Stimulated activated effector memory CD8-positive, alpha-beta T cell treated with anti-CD3 and anti-CD28 coated beads, Interleukin-12 subunit alpha, Interleukin-12 subunit beta, amount 100 ng/mL, for 72 hours (primary cell): ENCODE results near the gene ZCWPW2.
A peak's percentile ranks its signal among the peaks of the same experiment; 100 is the strongest.

Experiments used
- ATAC-seq: fragments of 150-1000 bp; cut with Tn5 transposase; 2 replicates; pipeline ENCODE4 v1.10.0; 2021
- DNase-seq, 2 donors: peaks; one replicate each; pipeline ENCODE4 v3.0.0; 2021 to 2022; ENCODE audit warnings: low spot score in 2 of 2
- H3K27ac Mint-ChIP-seq: one replicate; pipeline ENCODE4 v1.8.0; 2022; ENCODE audit warnings: mild to moderate bottlenecking, mixed read lengths
- H3K36me3 Mint-ChIP-seq: one replicate; pipeline ENCODE4 v1.8.0; 2022; ENCODE audit warnings: mild to moderate bottlenecking, mixed read lengths
- H3K4me1 Mint-ChIP-seq: one replicate; pipeline ENCODE4 v1.8.0; 2022; ENCODE audit warnings: mixed read lengths
- H3K4me3 Mint-ChIP-seq: one replicate; pipeline ENCODE4 v1.8.0; 2022; ENCODE audit warnings: mild to moderate bottlenecking, mixed read lengths
- H3K9me3 Mint-ChIP-seq: one replicate; pipeline ENCODE4 v1.8.0; 2022; ENCODE audit warnings: mixed read lengths

The ZCWPW2 gene

GRCh38 chr3:28485164-28485563, 136.6 kb downstream of the ZCWPW2 start:
- no peaks in the 10 kb centered on the region for H3K36me3 Mint-ChIP-seq
- no peak overlapping the region for H3K27ac Mint-ChIP-seq
- no peaks in the 10 kb centered on the region for H3K4me1 Mint-ChIP-seq
- ATAC-seq, result no peak
- DNase-seq, result no peak
- no peak overlapping the region for H3K4me3 Mint-ChIP-seq
- peaks cover 12% of the 10 kb centered on the region for H3K9me3 Mint-ChIP-seq

GRCh38 chr3:28495301-28495700, 146.8 kb downstream of the ZCWPW2 start:
- Mint-ChIP-seq H3K9me3 (no peaks in the 10 kb centered on the region), H3K4me1 (no peaks in the 10 kb centered on the region), H3K27ac (no peak overlapping the region), H3K4me3 (no peak overlapping the region), H3K36me3 (no peaks in the 10 kb centered on the region)
- no peak for DNase-seq
- ATAC-seq, result no peak

GRCh38 chr3:28502397-28502937, 153.9 kb downstream of the ZCWPW2 start:
- no peak for ATAC-seq
- Mint-ChIP-seq H3K4me3 (no peak overlapping the region), H3K4me1 (no peaks in the 10 kb centered on the region), H3K36me3 (no peaks in the 10 kb centered on the region), H3K27ac (no peak overlapping the region), H3K9me3 (no peaks in the 10 kb centered on the region)
- no peak for DNase-seq

GRCh38 chr3:28504976-28505375, 156.5 kb downstream of the ZCWPW2 start:
- Mint-ChIP-seq H3K4me3 (no peak overlapping the region), H3K27ac (no peak overlapping the region), H3K9me3 (no peaks in the 10 kb centered on the region), H3K36me3 (no peaks in the 10 kb centered on the region), H3K4me1 (no peaks in the 10 kb centered on the region)
- DNase-seq, result no peak
- ATAC-seq, result no peak

GRCh38 chr3:28521663-28522062, 173.1 kb downstream of the ZCWPW2 start:
- ATAC-seq, result no peak
- H3K9me3 Mint-ChIP-seq, result no peaks in the 10 kb centered on the region
- no peak overlapping the region for H3K4me3 Mint-ChIP-seq
- H3K36me3 Mint-ChIP-seq, result no peaks in the 10 kb centered on the region
- no peak for DNase-seq
- H3K4me1 Mint-ChIP-seq, result no peaks in the 10 kb centered on the region
- no peak overlapping the region for H3K27ac Mint-ChIP-seq

- no peak overlapping the region for H3K4me3 Mint-ChIP-seq
- no peaks in the 10 kb centered on the region for H3K4me1 Mint-ChIP-seq
- H3K36me3 Mint-ChIP-seq, result no peaks in the 10 kb centered on the region
- DNase-seq, result no peak
- H3K27ac Mint-ChIP-seq, result no peak overlapping the region
- peaks cover 12% of the 10 kb centered on the region for H3K9me3 Mint-ChIP-seq
- ATAC-seq, result no peak
Measured at GRCh38 chr3:28542351-28542750, 193.8 kb downstream of the ZCWPW2 start.

- ATAC-seq (no peak), DNase-seq (no peak)
- no peaks in the 10 kb centered on the region for H3K36me3 Mint-ChIP-seq
- H3K4me1 Mint-ChIP-seq, result no peaks in the 10 kb centered on the region
- H3K4me3 Mint-ChIP-seq, result no peak overlapping the region
- H3K9me3 Mint-ChIP-seq, result peaks cover 12% of the 10 kb centered on the region
- no peak overlapping the region for H3K27ac Mint-ChIP-seq
Measured at GRCh38 chr3:28544236-28544635, 195.7 kb downstream of the ZCWPW2 start.

- Mint-ChIP-seq H3K4me1 (no peaks in the 10 kb centered on the region), H3K36me3 (no peaks in the 10 kb centered on the region), H3K4me3 (no peak overlapping the region), H3K27ac (no peak overlapping the region), H3K9me3 (peaks cover 12% of the 10 kb centered on the region)
- ATAC-seq, result no peak
- no peak for DNase-seq
Measured at GRCh38 chr3:28544831-28545230, 196.3 kb downstream of the ZCWPW2 start.

GRCh38 chr3:28547677-28548076, 199.2 kb downstream of the ZCWPW2 start:
- no peak for ATAC-seq
- no peaks in the 10 kb centered on the region for H3K4me1 Mint-ChIP-seq
- H3K4me3 Mint-ChIP-seq, result no peak overlapping the region
- H3K36me3 Mint-ChIP-seq, result no peaks in the 10 kb centered on the region
- no peak for DNase-seq
- no peak overlapping the region for H3K27ac Mint-ChIP-seq
- peaks cover 6% of the 10 kb centered on the region for H3K9me3 Mint-ChIP-seq

- H3K4me1 Mint-ChIP-seq, result no peaks in the 10 kb centered on the region
- no peak overlapping the region for H3K4me3 Mint-ChIP-seq
- DNase-seq, result no peak
- H3K27ac Mint-ChIP-seq, result no peak overlapping the region
- ATAC-seq, result no peak
- peaks cover 2% of the 10 kb centered on the region for H3K9me3 Mint-ChIP-seq
- no peaks in the 10 kb centered on the region for H3K36me3 Mint-ChIP-seq
Measured at GRCh38 chr3:28553175-28553574, 204.7 kb downstream of the ZCWPW2 start.

- Mint-ChIP-seq H3K4me3 (no peak overlapping the region), H3K36me3 (no peaks in the 10 kb centered on the region), H3K4me1 (no peaks in the 10 kb centered on the region), H3K27ac (no peak overlapping the region), H3K9me3 (peaks cover 2% of the 10 kb centered on the region)
- ATAC-seq (no peak), DNase-seq (no peak)
Measured at GRCh38 chr3:28556195-28556594, 207.7 kb downstream of the ZCWPW2 start.

GRCh38 chr3:28564211-28564610, 215.7 kb downstream of the ZCWPW2 start:
- Mint-ChIP-seq H3K9me3 (peaks cover 5% of the 10 kb centered on the region), H3K4me1 (no peaks in the 10 kb centered on the region), H3K4me3 (no peak overlapping the region), H3K36me3 (no peaks in the 10 kb centered on the region), H3K27ac (no peak overlapping the region)
- ATAC-seq (no peak), DNase-seq (no peak)

- H3K4me1 Mint-ChIP-seq, result no peaks in the 10 kb centered on the region
- DNase-seq (no peak), ATAC-seq (no peak)
- H3K4me3 Mint-ChIP-seq, result no peak overlapping the region
- peaks cover 3% of the 10 kb centered on the region for H3K9me3 Mint-ChIP-seq
- no peaks in the 10 kb centered on the region for H3K36me3 Mint-ChIP-seq
- no peak overlapping the region for H3K27ac Mint-ChIP-seq
Measured at GRCh38 chr3:28569357-28569756, 220.8 kb downstream of the ZCWPW2 start.

GRCh38 chr3:28574036-28574435, 225.5 kb downstream of the ZCWPW2 start:
- Mint-ChIP-seq H3K9me3 (no peaks in the 10 kb centered on the region), H3K27ac (no peak overlapping the region), H3K4me3 (no peak overlapping the region), H3K4me1 (no peaks in the 10 kb centered on the region), H3K36me3 (no peaks in the 10 kb centered on the region)
- DNase-seq (no peak), ATAC-seq (no peak)

- Mint-ChIP-seq H3K27ac (no peak overlapping the region), H3K4me3 (no peak overlapping the region), H3K36me3 (no peaks in the 10 kb centered on the region), H3K4me1 (no peaks in the 10 kb centered on the region), H3K9me3 (no peaks in the 10 kb centered on the region)
- no peak for DNase-seq
- peak; percentile 30 for ATAC-seq
Measured at GRCh38 chr3:28575100-28575745, 226.7 kb downstream of the ZCWPW2 start.
